Hepatocyte (in vitro differentiated cells): ENCODE results near the gene SH3BGRL3.

Experiments used
- EZH2 ChIP-seq: fragments of 200-600 bp; sonication (generic); IDR thresholded peaks from 2 replicates; pipeline ENCODE4 v1.6.1; 2016; ENCODE audit warnings: antibody characterized with exemption, mild to moderate bottlenecking, borderline replicate concordance
- TF ChIP-seq, protein P1 (sequence below): fragments of 200-600 bp; sonication (generic); IDR thresholded peaks from 2 replicates; pipeline ENCODE4 v1.5.1; 2016; ENCODE audit warnings: antibody characterized with exemption, mild to moderate bottlenecking; ENCODE audit not compliant: poor library complexity

DNA sequence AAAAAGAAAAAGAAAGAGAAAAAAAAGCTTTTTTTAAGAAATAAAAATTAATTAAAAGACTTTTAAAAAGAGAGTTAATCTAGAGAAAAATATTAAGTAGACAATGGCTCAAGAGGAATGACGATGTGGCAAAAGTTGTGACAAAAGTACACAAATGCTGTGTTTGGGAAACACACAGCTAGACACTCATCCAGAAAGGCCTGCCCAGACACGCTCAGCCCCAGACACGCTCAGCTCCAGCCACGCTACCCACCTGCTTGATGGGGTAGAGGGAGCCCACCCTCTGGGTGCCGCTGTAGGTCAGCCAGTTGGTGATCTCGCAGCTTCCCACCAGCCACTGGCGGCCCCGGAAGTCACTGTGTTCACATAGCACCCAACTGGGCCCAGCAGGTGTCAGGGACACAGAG, 48.1 kb downstream of the SH3BGRL3 start:
- no peak for TF ChIP-seq EZH2
- TF ChIP-seq, protein P1, sequence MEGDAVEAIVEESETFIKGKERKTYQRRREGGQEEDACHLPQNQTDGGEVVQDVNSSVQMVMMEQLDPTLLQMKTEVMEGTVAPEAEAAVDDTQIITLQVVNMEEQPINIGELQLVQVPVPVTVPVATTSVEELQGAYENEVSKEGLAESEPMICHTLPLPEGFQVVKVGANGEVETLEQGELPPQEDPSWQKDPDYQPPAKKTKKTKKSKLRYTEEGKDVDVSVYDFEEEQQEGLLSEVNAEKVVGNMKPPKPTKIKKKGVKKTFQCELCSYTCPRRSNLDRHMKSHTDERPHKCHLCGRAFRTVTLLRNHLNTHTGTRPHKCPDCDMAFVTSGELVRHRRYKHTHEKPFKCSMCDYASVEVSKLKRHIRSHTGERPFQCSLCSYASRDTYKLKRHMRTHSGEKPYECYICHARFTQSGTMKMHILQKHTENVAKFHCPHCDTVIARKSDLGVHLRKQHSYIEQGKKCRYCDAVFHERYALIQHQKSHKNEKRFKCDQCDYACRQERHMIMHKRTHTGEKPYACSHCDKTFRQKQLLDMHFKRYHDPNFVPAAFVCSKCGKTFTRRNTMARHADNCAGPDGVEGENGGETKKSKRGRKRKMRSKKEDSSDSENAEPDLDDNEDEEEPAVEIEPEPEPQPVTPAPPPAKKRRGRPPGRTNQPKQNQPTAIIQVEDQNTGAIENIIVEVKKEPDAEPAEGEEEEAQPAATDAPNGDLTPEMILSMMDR: no peak
